HG02884 (cell line): ENCODE data around the gene SLC25A29.

Experiments used
- ATAC-seq: cut with Tn5 transposase; IDR thresholded peaks from one replicate; pipeline ENCODE4 v1.9.1; 2021; ENCODE audit warnings: mild to moderate bottlenecking, moderate library complexity; ENCODE audit not compliant: unreplicated experiment

Gene SLC25A29

GRCh38 chr14:100246809-100247428, 59.3 kb downstream of the SLC25A29 start:
- ATAC-seq = no peak

GRCh38 chr14:100243020-100243419, 63.2 kb downstream of the SLC25A29 start:
- ATAC-seq = no peak

- no peak for ATAC-seq
Measured at GRCh38 chr14:100241279-100241678, 65.0 kb downstream of the SLC25A29 start.
